Mammary microvascular endothelial cell (primary cell): ENCODE results near the gene PRAMEF17. TPM values are rescaled to one million over a fixed set of nuclear protein-coding genes. Genes with fewer than 3 reads are reported as not detected.

Experiments used
- total RNA-seq: library from RNA; depleted of rRNA; stranded (reverse); fragments of >200 nt; gene quantifications from 2 replicates; pipeline ENCODE4 v1.2.3, GENCODE V29; 2015

Gene PRAMEF17
- not detected in 2 replicates for total RNA-seq

GRCh38 chr1:13389332-13389731 lies at the start of gene PRAMEF17:
Gene PRAMEF17, plus strand, starts transcription at chr1:13389632. Its CDS starts 26 bp downstream, at chr1:13389658.

GRCh38 chr1:13347034-13347433 lies 42.4 kb upstream of the PRAMEF17 start, which contains the start of gene PRAMEF14:
Gene PRAMEF14, minus strand, starts transcription at chr1:13347134. Its CDS starts 1,820 bp downstream, at chr1:13345314.

GRCh38 chr1:13410150-13410549 lies 20.7 kb downstream of the PRAMEF17 start, which contains the start of gene PRAMEF20:
Gene PRAMEF20, plus strand, starts transcription at chr1:13410450. Its CDS starts 5,905 bp downstream, at chr1:13416355.

Other genes with a start within 250 kb of the PRAMEF17 start
- not detected in 2 replicates for gene PRAMEF26, start 233.6 kb upstream of the PRAMEF17 start, total RNA-seq
- not detected in 2 replicates for gene HNRNPCL4, start 224.0 kb upstream of the PRAMEF17 start, total RNA-seq
- not detected in 2 replicates for gene PRAMEF9, start 217.8 kb upstream of the PRAMEF17 start, total RNA-seq
- not detected in 2 replicates for gene PRAMEF13, start 188.2 kb upstream of the PRAMEF17 start, total RNA-seq
- gene PRAMEF18, start 163.5 kb upstream of the PRAMEF17 start, total RNA-seq: not detected in 2 replicates
- gene PRAMEF5, start 135.4 kb upstream of the PRAMEF17 start, total RNA-seq: not detected in 2 replicates
- gene PRAMEF8, start 104.5 kb upstream of the PRAMEF17 start, total RNA-seq: not detected in 2 replicates
- not detected in 2 replicates for gene PRAMEF33, start 86.1 kb upstream of the PRAMEF17 start, total RNA-seq
- not detected in 2 replicates for gene PRAMEF15, start 74.1 kb upstream of the PRAMEF17 start, total RNA-seq
- not detected in 2 replicates for gene PRAMEF14, start 42.5 kb upstream of the PRAMEF17 start, total RNA-seq
- not detected in 2 replicates for gene PRAMEF19, start 17.7 kb upstream of the PRAMEF17 start, total RNA-seq
- not detected in 2 replicates for gene PRAMEF20, start 20.8 kb downstream of the PRAMEF17 start, total RNA-seq
- gene LRRC38, start 124.4 kb downstream of the PRAMEF17 start, total RNA-seq: 0.40 and 0.54 TPM in 2 replicates
- gene PDPN, start 194.2 kb downstream of the PRAMEF17 start, total RNA-seq: 24.5 and 32.4 TPM in 2 replicates